Measurements from ENCODE around the gene N4BP2.

Gene N4BP2

DNA sequence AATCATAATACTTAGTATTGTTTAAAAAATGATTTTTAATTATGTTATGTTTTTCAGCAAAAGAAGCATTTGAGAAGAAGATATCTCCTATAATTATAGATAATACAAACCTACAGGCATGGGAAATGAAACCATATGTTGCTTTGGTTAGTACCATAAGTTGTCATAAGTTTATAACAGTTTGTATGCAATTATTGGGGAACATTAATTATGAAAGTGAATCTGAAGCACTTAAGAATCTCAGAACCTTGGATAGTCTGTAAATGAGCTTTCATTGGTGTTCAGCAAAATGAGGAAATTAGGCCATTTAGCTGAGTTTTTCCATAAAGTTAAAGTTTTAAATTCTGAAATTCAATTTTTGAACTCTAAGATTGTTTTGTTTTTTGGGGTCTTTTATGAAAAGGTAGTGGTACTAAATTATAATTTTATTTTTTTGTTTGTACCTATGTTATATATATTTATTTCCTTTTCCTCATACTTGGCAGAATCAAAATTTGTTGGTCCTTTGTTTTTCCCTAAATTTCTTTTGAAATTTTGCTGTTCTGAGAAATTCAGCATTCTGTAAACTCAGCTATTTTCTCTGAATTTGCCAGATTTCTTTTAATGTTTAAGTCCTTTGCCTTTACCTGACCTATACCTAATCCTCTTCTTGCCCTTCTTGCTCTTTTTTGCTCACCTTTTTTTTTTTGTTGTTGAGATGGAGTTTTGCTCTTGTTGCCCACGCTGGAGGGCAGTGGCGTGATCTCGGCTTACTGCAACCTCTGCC is 55.6 kb downstream of the N4BP2 start:
- Histone ChIP-seq H3K4me1 (ENCODE audit: low read depth, poor library complexity, severe bottlenecking) (no peaks in the 10 kb centered on the region), H3K4me3 (IDR thresholded peaks at IDR 0.05; ENCODE audit: insufficient read depth, low read depth, low read length) (no peak overlapping the region), H3K27me3 (ENCODE audit: insufficient read depth, low read depth) (no peaks in the 10 kb centered on the region), H3K79me2 (ENCODE audit: insufficient read depth, low read depth) (no peaks in the 10 kb centered on the region), H3K4me2 (no peak overlapping the region), H2AFZ (ENCODE audit: low read depth) (no peak overlapping the region), H3K36me3 (ENCODE audit: insufficient read depth) (no peaks in the 10 kb centered on the region), H3K9ac (no peak overlapping the region), H3K27ac (no peak overlapping the region), H4K20me1 (ENCODE audit: insufficient read depth) (no peaks in the 10 kb centered on the region)
- TF ChIP-seq, protein P1, sequence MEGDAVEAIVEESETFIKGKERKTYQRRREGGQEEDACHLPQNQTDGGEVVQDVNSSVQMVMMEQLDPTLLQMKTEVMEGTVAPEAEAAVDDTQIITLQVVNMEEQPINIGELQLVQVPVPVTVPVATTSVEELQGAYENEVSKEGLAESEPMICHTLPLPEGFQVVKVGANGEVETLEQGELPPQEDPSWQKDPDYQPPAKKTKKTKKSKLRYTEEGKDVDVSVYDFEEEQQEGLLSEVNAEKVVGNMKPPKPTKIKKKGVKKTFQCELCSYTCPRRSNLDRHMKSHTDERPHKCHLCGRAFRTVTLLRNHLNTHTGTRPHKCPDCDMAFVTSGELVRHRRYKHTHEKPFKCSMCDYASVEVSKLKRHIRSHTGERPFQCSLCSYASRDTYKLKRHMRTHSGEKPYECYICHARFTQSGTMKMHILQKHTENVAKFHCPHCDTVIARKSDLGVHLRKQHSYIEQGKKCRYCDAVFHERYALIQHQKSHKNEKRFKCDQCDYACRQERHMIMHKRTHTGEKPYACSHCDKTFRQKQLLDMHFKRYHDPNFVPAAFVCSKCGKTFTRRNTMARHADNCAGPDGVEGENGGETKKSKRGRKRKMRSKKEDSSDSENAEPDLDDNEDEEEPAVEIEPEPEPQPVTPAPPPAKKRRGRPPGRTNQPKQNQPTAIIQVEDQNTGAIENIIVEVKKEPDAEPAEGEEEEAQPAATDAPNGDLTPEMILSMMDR (conservative IDR thresholded peaks at IDR 0.05; ENCODE audit: low read depth, low read length), result no peak

DNA sequence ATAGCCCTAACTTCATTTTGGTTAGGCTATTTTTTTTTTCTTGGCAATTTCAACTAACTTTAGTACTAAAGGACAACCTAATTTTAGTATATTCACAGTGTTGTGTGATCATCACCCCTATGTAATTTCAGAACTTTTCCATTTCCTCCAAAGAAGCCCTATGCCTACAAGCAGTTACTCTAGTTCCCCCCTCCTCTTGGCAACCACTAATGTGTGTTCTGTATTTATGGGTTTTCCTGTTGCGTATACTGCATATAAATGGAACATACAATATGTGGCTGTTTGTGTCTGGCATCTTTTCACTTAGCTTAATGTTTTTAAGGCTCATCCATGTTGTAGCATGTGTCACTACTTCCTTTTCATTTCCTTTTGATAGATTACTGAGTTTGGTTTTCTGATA is 57.6 kb downstream of the N4BP2 start:
- H3K4me2 ChIP-seq, result no peak overlapping the region
- H3K4me1 ChIP-seq (ENCODE audit: low read depth, poor library complexity, severe bottlenecking), result no peaks in the 10 kb centered on the region

DNA sequence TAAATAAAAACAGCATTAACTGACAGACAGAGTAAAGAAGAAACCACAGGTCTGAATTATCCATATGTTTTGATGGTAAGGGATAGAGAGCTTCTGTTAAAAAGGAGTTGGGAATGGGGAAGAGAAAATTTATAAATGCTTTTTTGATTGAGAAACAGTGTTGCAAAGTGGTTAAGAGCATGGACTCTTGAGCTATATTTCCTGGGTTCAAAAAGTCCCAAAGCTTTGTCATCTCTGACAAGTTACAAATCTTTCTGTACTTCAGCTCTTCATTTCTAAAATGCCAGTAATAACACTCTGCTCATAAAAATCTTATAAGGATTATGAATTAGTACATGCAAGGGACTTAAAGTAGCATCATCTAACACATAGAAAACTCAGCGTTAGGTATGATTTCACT is 62.2 kb downstream of the N4BP2 start:
- Histone ChIP-seq H3K27me3 (ENCODE audit: insufficient read depth, low read depth) (no peaks in the 10 kb centered on the region), H3K27ac (no peak overlapping the region), H3K4me2 (no peak overlapping the region), H3K9ac (no peak overlapping the region), H3K36me3 (ENCODE audit: insufficient read depth) (no peaks in the 10 kb centered on the region), H3K4me3 (IDR thresholded peaks at IDR 0.05; ENCODE audit: insufficient read depth, low read depth, low read length) (no peak overlapping the region), H3K4me1 (ENCODE audit: low read depth, poor library complexity, severe bottlenecking) (no peaks in the 10 kb centered on the region), H3K79me2 (ENCODE audit: insufficient read depth, low read depth) (no peaks in the 10 kb centered on the region), H2AFZ (ENCODE audit: low read depth) (no peak overlapping the region), H4K20me1 (ENCODE audit: insufficient read depth) (no peaks in the 10 kb centered on the region)
- TF ChIP-seq, protein P1 (conservative IDR thresholded peaks at IDR 0.05; ENCODE audit: low read depth, low read length), result no peak

More for the DNA sequence above, 57.6 kb downstream of the N4BP2 start:
- no peak overlapping the region for H3K9ac ChIP-seq
- no peaks in the 10 kb centered on the region for H3K79me2 ChIP-seq (ENCODE audit: insufficient read depth, low read depth)
- no peaks in the 10 kb centered on the region for H3K36me3 ChIP-seq (ENCODE audit: insufficient read depth)
- TF ChIP-seq, protein P1 (conservative IDR thresholded peaks at IDR 0.05; ENCODE audit: low read depth, low read length), result no peak
- H3K27ac ChIP-seq, result no peak overlapping the region
- no peaks in the 10 kb centered on the region for H4K20me1 ChIP-seq (ENCODE audit: insufficient read depth)
- no peak overlapping the region for H3K4me3 ChIP-seq (IDR thresholded peaks at IDR 0.05; ENCODE audit: insufficient read depth, low read depth, low read length)
- no peaks in the 10 kb centered on the region for H3K27me3 ChIP-seq (ENCODE audit: insufficient read depth, low read depth)
- no peak overlapping the region for H2AFZ ChIP-seq (ENCODE audit: low read depth)

DNA sequence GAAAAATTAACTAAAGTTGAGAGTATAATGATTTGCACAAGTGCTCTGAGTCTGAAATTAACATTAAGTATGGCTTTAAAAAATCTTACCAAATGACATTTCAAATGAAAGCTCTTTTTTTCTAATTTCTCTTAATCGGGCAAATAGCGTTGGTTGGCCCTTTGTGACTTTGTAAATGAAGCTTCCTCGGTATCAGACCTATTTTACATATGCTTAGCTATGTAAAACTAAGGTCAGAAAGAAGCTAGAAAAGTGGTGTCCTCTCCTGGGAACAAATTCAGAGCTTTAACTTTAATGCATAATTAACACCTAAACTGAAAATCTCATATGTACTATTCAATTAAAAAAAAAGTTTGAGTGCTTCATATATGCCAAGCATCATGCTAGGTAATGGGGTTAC is 62.7 kb downstream of the N4BP2 start:
- Histone ChIP-seq H3K4me3 (IDR thresholded peaks at IDR 0.05; ENCODE audit: insufficient read depth, low read depth, low read length) (no peak overlapping the region), H3K4me2 (no peak overlapping the region), H3K79me2 (ENCODE audit: insufficient read depth, low read depth) (no peaks in the 10 kb centered on the region)

More for the DNA sequence above, 62.7 kb downstream of the N4BP2 start:
- H4K20me1 ChIP-seq (ENCODE audit: insufficient read depth), result no peaks in the 10 kb centered on the region
- H3K36me3 ChIP-seq (ENCODE audit: insufficient read depth), result no peaks in the 10 kb centered on the region
- TF ChIP-seq, protein P1 (conservative IDR thresholded peaks at IDR 0.05; ENCODE audit: low read depth, low read length), result no peak
- H3K9ac ChIP-seq, result no peak overlapping the region
- no peak overlapping the region for H2AFZ ChIP-seq (ENCODE audit: low read depth)
- no peak overlapping the region for H3K27ac ChIP-seq
- no peaks in the 10 kb centered on the region for H3K4me1 ChIP-seq (ENCODE audit: low read depth, poor library complexity, severe bottlenecking)
- H3K27me3 ChIP-seq (ENCODE audit: insufficient read depth, low read depth), result no peaks in the 10 kb centered on the region

All from KMS-11 (cell line).